GM12875 (cell line): ENCODE results near the gene DHRS7B.
"Not testable (repeated sequence)": the region's sequence is repeated elsewhere in the genome, so short reads cannot be mapped to it uniquely, and the experiment has no call there.

Experiments used
- H3K4me3 ChIP-seq: one replicate; pipeline ENCODE4 v1.5.1; 2011; ENCODE audit warnings: low read depth, low read length, control low read depth
- TF ChIP-seq, protein P1 (sequence below): IDR thresholded peaks from 2 replicates; pipeline ENCODE4 v1.5.1; 2011; ENCODE audit warnings: low read depth, mild to moderate bottlenecking, control low read depth, inconsistent platforms, low read length, moderate library complexity, borderline replicate concordance; ENCODE audit not compliant: insufficient read depth

The DHRS7B gene

DNA sequence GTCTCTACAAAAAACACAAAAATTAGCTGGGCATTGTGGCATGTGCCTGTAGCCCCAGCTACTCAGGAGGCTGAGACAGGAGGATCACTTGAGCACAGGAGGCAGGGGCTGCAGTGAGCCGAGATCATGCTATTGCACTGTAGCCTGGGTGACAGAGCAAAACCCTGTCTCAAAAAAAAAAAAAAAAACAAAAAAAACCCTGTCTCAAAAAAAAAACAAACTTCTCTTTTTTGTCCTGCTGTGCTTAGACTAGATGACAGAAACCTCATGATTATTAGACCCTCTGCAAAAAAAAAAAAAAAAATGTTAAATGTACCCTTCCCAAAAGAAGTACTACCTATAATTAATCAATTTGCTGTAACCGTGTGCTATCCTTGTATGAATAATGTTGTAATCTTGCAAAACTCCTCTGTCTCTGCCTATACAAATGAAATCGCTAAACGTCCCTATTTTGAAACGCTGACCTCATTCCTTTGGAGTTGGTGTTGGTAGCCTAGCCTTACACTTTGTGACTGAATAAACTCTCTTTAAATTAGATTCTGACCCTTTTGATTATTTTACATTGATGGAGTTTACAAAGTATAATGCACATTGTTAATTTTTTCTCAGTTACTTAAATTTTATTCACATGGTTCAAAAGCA lies 13.6 kb upstream of the DHRS7B start:
- TF ChIP-seq, protein P1, sequence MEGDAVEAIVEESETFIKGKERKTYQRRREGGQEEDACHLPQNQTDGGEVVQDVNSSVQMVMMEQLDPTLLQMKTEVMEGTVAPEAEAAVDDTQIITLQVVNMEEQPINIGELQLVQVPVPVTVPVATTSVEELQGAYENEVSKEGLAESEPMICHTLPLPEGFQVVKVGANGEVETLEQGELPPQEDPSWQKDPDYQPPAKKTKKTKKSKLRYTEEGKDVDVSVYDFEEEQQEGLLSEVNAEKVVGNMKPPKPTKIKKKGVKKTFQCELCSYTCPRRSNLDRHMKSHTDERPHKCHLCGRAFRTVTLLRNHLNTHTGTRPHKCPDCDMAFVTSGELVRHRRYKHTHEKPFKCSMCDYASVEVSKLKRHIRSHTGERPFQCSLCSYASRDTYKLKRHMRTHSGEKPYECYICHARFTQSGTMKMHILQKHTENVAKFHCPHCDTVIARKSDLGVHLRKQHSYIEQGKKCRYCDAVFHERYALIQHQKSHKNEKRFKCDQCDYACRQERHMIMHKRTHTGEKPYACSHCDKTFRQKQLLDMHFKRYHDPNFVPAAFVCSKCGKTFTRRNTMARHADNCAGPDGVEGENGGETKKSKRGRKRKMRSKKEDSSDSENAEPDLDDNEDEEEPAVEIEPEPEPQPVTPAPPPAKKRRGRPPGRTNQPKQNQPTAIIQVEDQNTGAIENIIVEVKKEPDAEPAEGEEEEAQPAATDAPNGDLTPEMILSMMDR, result no peak
- no peak overlapping the region for H3K4me3 ChIP-seq

GRCh38 chr17:21113716-21114115 lies 13.0 kb upstream of the DHRS7B start:
- TF ChIP-seq, protein P1, result no peak
- no peak overlapping the region for H3K4me3 ChIP-seq

DNA sequence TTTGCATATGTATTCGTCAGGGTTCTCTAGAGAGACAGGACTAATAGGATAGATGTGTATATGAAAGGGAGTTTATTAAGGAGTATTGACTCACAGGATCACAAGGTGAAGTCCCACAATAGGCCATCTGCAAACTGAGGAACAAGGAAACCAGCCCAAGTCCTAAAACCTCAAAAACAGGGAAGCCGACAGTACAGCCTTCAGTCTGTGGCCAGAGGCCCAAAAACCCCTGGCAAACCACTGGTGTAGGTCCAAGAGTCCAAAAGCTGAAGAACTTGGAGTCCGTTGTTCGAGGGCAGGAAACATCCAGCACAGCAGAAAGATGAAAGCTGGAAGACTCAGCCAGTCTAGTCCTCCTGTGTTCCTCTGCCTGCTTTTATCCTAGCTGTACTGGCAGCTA lies 12.0 kb upstream of the DHRS7B start:
- H3K4me3 ChIP-seq, result not testable (repeated sequence)

DNA sequence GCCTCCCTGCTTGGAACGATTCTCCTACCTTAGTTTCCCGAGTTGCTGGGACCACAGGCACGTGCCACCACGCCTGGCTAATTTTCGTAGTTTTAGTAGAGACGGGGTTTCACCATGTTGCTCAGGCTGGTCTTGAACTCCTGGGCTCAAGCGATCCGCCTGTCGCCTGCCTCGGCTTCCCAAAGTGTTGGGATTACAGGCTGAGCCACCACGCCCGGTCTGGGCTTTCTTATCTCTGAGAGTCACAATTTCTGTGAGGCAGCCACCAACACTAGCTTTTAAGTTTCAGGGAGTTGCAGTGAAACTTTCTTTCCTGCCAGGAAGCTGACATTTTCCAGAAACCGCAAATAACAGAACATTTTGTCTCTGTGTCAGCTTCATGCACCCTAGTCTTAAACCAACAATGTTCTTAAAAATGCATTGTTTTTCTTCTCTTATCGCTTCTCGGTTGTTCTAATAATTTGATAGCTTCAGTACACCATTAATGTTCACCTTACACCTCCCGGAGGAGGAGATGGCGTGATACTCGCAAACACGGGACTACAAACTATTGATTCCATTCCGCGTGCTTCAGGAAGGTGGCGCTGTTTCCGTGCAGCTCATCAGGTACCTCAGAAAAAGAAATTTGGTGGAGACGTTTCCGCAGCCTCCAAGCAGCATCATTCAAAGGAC lies 7.4 kb upstream of the DHRS7B start:
- TF ChIP-seq, protein P1, result peak; percentile 87
- no peak overlapping the region for H3K4me3 ChIP-seq

- no peak overlapping the region for H3K4me3 ChIP-seq
- TF ChIP-seq, protein P1, result no peak
These were observed 6.9 kb upstream of the DHRS7B start for GRCh38 chr17:21119919-21120249.

DNA sequence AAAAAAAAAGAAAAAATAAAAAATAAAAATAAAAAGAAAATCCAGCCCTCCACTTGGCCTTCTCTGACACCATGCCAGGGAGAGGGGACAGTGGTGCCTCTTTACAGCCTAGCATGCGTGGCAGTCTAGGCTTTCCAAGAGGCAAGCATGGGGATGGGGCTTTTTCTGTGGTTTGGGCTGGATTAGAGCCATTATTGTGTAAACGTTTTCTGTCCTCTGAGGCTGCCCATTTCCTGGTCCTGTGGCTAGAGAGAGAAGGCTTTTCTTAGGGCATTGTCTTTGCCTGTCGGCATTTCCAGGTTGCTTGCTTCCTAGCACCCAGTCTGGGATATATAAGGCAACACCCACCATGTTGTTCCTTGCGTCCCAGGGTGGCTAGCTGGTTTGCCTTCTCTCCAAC lies 2.7 kb upstream of the DHRS7B start:
- no peak overlapping the region for H3K4me3 ChIP-seq
- TF ChIP-seq, protein P1, result no peak

GRCh38 chr17:21124517-21124916 lies 2.2 kb upstream of the DHRS7B start:
- H3K4me3 ChIP-seq, result not testable (repeated sequence)

GRCh38 chr17:21125862-21126261 lies 902 bp upstream of the DHRS7B start:
- H3K4me3 ChIP-seq, result no peak overlapping the region
- TF ChIP-seq, protein P1, result no peak
